ENCODE data around the gene SSC4D.

DNA sequence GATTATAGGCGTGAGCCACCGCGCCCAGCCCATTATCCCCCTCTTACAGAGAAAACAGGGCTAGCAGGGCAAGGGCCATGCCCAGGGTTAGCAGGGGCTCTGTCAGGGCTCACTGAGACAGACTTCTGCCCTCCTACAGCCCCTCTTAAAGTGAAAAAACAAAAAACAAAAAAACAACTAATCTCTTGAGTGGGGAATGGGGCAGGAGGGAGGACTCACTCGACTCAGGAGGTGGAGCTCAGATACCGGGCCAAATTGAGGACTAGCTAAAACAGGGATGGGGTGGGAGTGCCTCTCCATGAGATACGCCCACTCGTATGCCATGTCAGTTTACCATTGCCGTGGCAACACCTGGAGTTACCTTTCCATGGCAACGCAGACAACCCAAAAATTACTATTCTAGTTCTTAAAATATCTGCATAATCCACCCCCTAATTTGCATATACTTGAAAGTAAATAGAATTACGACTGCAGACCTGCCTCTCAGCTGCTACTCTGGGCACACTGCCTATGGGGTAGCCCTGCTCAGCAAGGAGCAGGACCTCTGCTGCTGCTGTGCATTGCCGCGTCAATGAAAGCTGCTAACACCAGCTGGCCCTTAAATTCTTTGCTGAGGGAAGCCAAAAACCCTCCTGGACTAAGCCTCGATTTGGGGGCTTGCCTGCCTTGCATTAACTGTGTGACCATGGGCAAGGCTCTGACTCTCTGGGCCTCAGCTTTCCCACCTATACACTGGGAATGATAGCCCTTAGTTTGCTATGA lies 13.4 kb downstream of the SSC4D start:
- TF ChIP-seq, protein P1, sequence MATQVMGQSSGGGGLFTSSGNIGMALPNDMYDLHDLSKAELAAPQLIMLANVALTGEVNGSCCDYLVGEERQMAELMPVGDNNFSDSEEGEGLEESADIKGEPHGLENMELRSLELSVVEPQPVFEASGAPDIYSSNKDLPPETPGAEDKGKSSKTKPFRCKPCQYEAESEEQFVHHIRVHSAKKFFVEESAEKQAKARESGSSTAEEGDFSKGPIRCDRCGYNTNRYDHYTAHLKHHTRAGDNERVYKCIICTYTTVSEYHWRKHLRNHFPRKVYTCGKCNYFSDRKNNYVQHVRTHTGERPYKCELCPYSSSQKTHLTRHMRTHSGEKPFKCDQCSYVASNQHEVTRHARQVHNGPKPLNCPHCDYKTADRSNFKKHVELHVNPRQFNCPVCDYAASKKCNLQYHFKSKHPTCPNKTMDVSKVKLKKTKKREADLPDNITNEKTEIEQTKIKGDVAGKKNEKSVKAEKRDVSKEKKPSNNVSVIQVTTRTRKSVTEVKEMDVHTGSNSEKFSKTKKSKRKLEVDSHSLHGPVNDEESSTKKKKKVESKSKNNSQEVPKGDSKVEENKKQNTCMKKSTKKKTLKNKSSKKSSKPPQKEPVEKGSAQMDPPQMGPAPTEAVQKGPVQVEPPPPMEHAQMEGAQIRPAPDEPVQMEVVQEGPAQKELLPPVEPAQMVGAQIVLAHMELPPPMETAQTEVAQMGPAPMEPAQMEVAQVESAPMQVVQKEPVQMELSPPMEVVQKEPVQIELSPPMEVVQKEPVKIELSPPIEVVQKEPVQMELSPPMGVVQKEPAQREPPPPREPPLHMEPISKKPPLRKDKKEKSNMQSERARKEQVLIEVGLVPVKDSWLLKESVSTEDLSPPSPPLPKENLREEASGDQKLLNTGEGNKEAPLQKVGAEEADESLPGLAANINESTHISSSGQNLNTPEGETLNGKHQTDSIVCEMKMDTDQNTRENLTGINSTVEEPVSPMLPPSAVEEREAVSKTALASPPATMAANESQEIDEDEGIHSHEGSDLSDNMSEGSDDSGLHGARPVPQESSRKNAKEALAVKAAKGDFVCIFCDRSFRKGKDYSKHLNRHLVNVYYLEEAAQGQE (IDR thresholded peaks at IDR 0.05; ENCODE audit: insufficient read depth in 1 of 2, low read depth in 2 of 2, low read length in 2 of 2) = no peak
- no peak for TF ChIP-seq SIN3A (IDR thresholded peaks at IDR 0.05; ENCODE audit: borderline replicate concordance, insufficient read depth, low read length)
